Renal cortical epithelial cell (primary cell): ENCODE results near the gene TSPAN19. TPM values are rescaled to one million over a fixed set of nuclear protein-coding genes. Genes with fewer than 3 reads are reported as not detected.

Experiments
- DNase-seq: peaks from one replicate; pipeline ENCODE4 v3.0.0-alpha.2; 2011; ENCODE audit warnings: low read depth
- total RNA-seq: library from RNA; depleted of rRNA; stranded (reverse); fragments of >200 nt; gene quantifications from 2 replicates; pipeline ENCODE4 v1.2.3, GENCODE V29; 2014

TSPAN19 gene
- total RNA-seq, 1 donor from 2014 or later: 0.15 TPM

GRCh38 chr12:85002778-85003296, 33.2 kb downstream of the TSPAN19 start:
- DNase-seq: no peak

- DNase-seq: no peak
Measured at GRCh38 chr12:85000729-85001128, 35.3 kb downstream of the TSPAN19 start.

DNA sequence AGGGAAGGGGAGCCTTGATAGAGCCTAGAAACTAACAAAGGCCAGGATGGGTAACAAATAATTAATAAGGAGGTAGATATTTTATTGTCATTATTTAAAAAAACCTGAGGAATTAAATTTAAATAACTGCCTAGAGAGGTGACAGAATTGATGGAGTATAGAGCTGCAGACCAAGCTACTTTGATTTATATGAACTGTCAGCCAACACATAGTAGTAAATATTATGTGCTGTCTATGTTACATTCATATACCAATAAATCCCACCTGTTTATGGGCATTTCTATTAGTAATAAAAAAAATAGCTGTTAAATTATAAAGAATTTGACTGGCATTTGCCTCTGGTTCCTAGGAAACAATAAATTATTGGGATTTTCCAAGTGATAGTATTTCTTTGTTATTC, 37.7 kb downstream of the TSPAN19 start:
- DNase-seq: no peak

- no peak for DNase-seq
Measured at GRCh38 chr12:84996759-84997158, 39.3 kb downstream of the TSPAN19 start.

DNA sequence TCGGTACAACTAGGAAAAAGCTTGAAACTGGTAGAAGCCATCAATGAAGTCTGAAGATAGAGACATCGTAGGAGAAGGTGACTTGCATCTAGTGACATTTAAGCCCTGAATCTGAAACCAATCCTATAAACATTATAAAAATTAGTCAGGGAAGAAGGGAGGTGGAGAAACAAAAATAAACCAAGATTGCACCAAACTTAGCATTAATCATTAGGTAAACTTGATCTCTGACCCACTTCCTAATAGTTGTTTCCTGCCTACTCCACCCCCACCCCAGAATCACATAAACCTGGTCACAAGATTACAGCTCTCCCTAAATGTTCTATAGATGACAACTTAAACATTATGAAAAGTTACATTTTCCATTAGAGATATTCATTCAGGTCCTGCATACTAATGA, 40.4 kb downstream of the TSPAN19 start:
- DNase-seq: no peak

DNA sequence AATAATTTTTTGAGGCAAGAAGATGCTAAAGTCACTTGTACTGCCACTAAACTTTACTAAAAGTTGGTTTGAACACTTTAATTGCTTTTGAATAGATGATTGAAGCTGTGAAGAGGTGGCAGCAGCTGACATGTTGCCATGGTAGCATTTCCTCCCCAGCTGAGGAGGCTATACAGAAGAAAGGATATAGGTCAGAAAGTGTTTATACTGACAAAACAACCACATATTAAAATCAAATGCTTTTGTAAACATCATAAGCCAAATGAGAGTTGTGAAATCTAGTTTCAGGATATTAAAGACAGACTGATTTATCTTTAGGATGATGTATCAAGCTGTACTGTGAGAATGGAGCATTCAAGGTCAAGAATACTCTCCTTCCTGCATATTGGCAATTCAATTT, 41.7 kb downstream of the TSPAN19 start:
- no peak for DNase-seq

GRCh38 chr12:84986586-84986985, 49.5 kb downstream of the TSPAN19 start:
- no peak for DNase-seq

- no peak for DNase-seq
Measured at GRCh38 chr12:84986117-84986516, 50.0 kb downstream of the TSPAN19 start.

GRCh38 chr12:84983289-84983688, 52.8 kb downstream of the TSPAN19 start:
- no peak for DNase-seq

DNA sequence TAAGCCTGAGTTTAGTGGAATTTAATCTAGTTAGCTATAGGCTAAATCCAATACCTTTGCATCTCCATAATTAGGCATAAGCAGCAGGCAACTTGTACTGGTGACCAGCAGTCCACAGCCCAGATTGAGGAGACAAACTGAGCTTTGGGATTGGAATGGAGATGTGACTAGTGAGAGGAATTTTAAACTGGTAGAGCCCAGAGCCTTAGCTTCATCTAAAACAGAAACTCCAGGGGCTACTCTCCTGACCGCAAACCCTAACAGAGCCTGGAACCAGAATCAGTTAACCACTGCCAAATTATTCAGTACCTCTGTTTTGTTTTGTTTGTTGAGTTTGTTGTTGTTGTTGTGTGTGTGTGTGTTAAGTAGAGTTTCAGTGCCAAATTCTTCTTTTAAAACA, 53.2 kb downstream of the TSPAN19 start:
- no peak for DNase-seq

DNA sequence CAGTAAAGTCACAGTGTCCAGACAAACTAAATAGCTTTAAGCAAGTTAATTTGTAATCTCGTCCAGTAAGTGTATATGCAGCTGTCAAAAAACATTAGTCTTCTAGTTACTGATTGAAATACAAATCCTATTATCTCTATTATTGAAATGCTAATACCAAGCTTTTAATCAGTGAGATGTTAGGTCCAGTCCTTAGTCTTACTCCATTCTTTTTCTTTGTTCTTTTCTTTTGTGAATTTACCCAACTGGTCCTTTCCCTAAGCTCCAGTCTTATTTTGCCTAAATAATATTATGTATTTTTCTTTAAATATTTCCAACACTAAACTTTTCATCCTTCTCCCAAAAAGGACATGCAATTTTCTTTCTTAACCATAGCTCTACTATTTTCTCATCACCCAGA, 57.2 kb downstream of the TSPAN19 start:
- no peak for DNase-seq

DNA sequence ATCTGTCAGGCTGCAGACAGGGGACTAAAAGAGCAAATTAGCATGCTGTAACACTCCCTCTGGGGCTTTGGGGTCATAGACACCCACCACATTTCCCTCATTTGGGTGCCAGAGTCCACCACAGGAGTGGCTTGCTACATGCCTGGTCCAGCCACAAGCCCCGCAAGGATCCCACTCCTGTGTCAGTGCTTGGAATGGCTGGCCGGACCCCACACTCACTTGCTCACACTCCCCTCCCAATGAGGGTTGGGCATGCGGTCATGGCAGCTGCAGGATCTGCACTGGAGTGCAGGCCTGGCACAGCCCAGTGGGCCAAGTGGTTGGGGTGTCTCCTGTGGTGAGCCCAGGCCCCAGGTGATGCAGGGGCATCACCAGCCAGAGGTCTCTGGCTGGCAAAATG, 59.9 kb downstream of the TSPAN19 start:
- no peak for DNase-seq

GRCh38 chr12:84974155-84974815, 61.8 kb downstream of the TSPAN19 start:
- no peak for DNase-seq

DNA sequence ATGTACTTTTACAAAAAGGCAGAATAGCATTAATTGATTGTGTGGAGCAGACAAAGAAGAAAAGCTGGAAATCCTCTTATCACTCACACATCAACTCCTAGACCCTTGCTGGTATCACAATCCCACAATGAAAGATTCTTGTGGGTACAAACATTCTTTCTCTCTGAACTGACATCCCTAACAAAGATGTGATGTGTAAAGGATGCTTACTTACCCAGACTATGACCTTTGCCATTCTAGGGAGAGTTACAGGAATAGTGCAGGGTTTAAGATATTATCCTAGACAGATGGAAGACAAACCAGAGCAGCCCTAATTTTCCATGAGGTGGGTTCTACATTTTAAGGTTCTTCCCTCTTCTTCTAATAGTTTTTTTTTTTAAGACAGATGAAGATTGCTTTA, 63.1 kb downstream of the TSPAN19 start:
- DNase-seq: no peak

- no peak for DNase-seq
Measured at GRCh38 chr12:84969226-84969625, 66.9 kb downstream of the TSPAN19 start.

Other genes starting within 250 kb of the TSPAN19 start
- gene SLC6A15, start 123.5 kb downstream of the TSPAN19 start, total RNA-seq: 0.30 and 2.8 TPM in 2 replicates
- 0.87 and 8.7 TPM in 2 replicates for gene LRRIQ1, start 74 bp upstream of the TSPAN19 start, total RNA-seq
- gene ALX1, start 243.9 kb upstream of the TSPAN19 start, total RNA-seq: not detected in 2 replicates